HepG2 (cell line): Measurements from ENCODE around the gene DUS3L. TPM values are rescaled to one million over a fixed set of nuclear protein-coding genes. Genes with fewer than 3 reads are reported as not detected.

Source experiments
- CEBPG ChIP-seq: IDR thresholded peaks from 2 replicates; pipeline ENCODE4 v1.6.1; 2016
- FOXA1 ChIP-seq, 2 experiments: fragments of 450-650 bp in 1 of 2; sonication (generic) in 1 of 2; formaldehyde crosslinking in 1 of 2; IDR thresholded peaks; 2 replicates each; pipeline versions ENCODE4 v1.4.0 to v1.6.1; 2016 to 2020; ENCODE audit warnings: missing genetic modification reagents in 1 of 2
- HNRNPK ChIP-seq: fragments of 200-400 bp; formaldehyde crosslinking; IDR thresholded peaks from 2 replicates; pipeline ENCODE4 v1.6.1; 2018; ENCODE audit warnings: low read length, low read depth, moderate library complexity, mild to moderate bottlenecking; ENCODE audit not compliant: poor library complexity, severe bottlenecking
- JUND ChIP-seq: sonication (generic); formaldehyde crosslinking; IDR thresholded peaks from 2 replicates; pipeline ENCODE4 v1.8.0; 2022; ENCODE audit warnings: mild to moderate bottlenecking, missing genetic modification reagents
- KLF9 ChIP-seq: IDR thresholded peaks from 2 replicates; pipeline ENCODE4 v1.6.1; 2016; ENCODE audit warnings: low read depth
- RFX5 ChIP-seq: IDR thresholded peaks from 2 replicates; pipeline ENCODE4 v1.6.1; 2011; ENCODE audit warnings: low read depth, low read length, improper control_type of control experiment
- RXRB ChIP-seq: IDR thresholded peaks from 2 replicates; pipeline ENCODE4 v1.6.1; 2016; ENCODE audit warnings: borderline replicate concordance, missing genetic modification reagents, missing compliant biosample characterization
- SALL2 ChIP-seq: sonication (generic); formaldehyde crosslinking; IDR thresholded peaks from 2 replicates; pipeline ENCODE4 v1.8.1; 2023; ENCODE audit warnings: mild to moderate bottlenecking, missing genetic modification reagents, inconsistent platforms
- THAP11 ChIP-seq: IDR thresholded peaks from 2 replicates; pipeline ENCODE4 v1.6.1; 2016; ENCODE audit warnings: missing biosample characterization, missing genetic modification reagents
- YEATS2 ChIP-seq: sonication (generic); formaldehyde crosslinking; IDR thresholded peaks from 2 replicates; pipeline ENCODE4 v1.4.0; 2020; ENCODE audit warnings: missing genetic modification reagents, borderline replicate concordance
- ZFP90 ChIP-seq: sonication (generic); formaldehyde crosslinking; IDR thresholded peaks from 2 replicates; pipeline ENCODE4 v1.8.0; 2022; ENCODE audit warnings: missing genetic modification reagents, mild to moderate bottlenecking, inconsistent platforms, borderline replicate concordance
- ZMAT3 ChIP-seq: sonication (generic); formaldehyde crosslinking; conservative IDR thresholded peaks from 2 replicates; pipeline ENCODE4 v1.7.0; 2021; ENCODE audit warnings: missing genetic modification reagents
- ZNF17 ChIP-seq: sonication (generic); formaldehyde crosslinking; IDR thresholded peaks from 2 replicates; pipeline ENCODE4 v1.5.0; 2020; ENCODE audit warnings: mild to moderate bottlenecking, missing genetic modification reagents
- ZNF337 ChIP-seq: sonication (generic); formaldehyde crosslinking; IDR thresholded peaks from 2 replicates; pipeline ENCODE4 v1.5.1; 2020; ENCODE audit warnings: missing genetic modification reagents, low read depth, mild to moderate bottlenecking, borderline replicate concordance
- ZNF562 ChIP-seq: sonication (generic); formaldehyde crosslinking; IDR thresholded peaks from 2 replicates; pipeline ENCODE4 v1.8.0; 2022; ENCODE audit warnings: missing genetic modification reagents, borderline replicate concordance
- ZNF616 ChIP-seq: sonication (generic); formaldehyde crosslinking; IDR thresholded peaks from 2 replicates; pipeline ENCODE4 v1.5.0; 2020; ENCODE audit warnings: low read depth, mild to moderate bottlenecking, missing genetic modification reagents
- ZNF781 ChIP-seq: sonication (generic); formaldehyde crosslinking; IDR thresholded peaks from 2 replicates; pipeline ENCODE4 v1.5.1; 2020; ENCODE audit warnings: borderline replicate concordance, mild to moderate bottlenecking, missing genetic modification reagents; ENCODE audit errors: not compliant biosample characterization
- ZNF782 ChIP-seq: sonication (generic); formaldehyde crosslinking; IDR thresholded peaks from 2 replicates; pipeline ENCODE4 v1.4.0; 2020; ENCODE audit warnings: missing genetic modification reagents, mild to moderate bottlenecking, borderline replicate concordance
- polyA plus RNA-seq, 8 experiments: library from polyadenylated mRNA; depleted of rRNA in 3 of 8; stranded (reverse) in 7 of 8; unstranded in 1 of 8; fragments of >200 nt; fragmentation: Illumina TruSeq in 4 of 8; extraction: Trizol in 4 of 8; gene quantifications; 2 replicates each; pipeline versions ENCODE4 v1.2.1 to v1.2.3, GENCODE V29; 2011 to 2016; ENCODE audit warnings: low read depth in 4 of 8, missing spikeins in 1 of 8, mixed read lengths in 1 of 8; ENCODE audit not compliant: insufficient read depth in 1 of 8
- total RNA-seq, 5 experiments: library from RNA; depleted of rRNA; stranded (reverse); fragments of >200 nt; fragmentation: Illumina TruSeq; extraction: Trizol; gene quantifications; 2 replicates each; pipeline ENCODE4 v1.2.3, GENCODE V29; 2016; ENCODE audit warnings: low read depth in 1 of 5
- TF ChIP-seq, protein P1 (sequence below): sonication (generic); formaldehyde crosslinking; IDR thresholded peaks from 2 replicates; pipeline ENCODE4 v1.5.1; 2020; ENCODE audit warnings: missing genetic modification reagents, mild to moderate bottlenecking, borderline replicate concordance
- TF ChIP-seq, protein P2 (sequence below): IDR thresholded peaks from 2 replicates; pipeline ENCODE4 v1.6.1; 2016; ENCODE audit warnings: low read depth, borderline replicate concordance
- TF ChIP-seq, protein P3 (sequence below): sonication (generic); formaldehyde crosslinking; IDR thresholded peaks from 2 replicates; pipeline ENCODE4 v1.4.0; 2020; ENCODE audit warnings: mild to moderate bottlenecking, missing genetic modification reagents
- TF ChIP-seq, protein P4 (sequence below): sonication (generic); formaldehyde crosslinking; IDR thresholded peaks from 2 replicates; pipeline ENCODE4 v1.4.0; 2020; ENCODE audit warnings: low read depth, missing genetic modification reagents

The DUS3L gene
- total and polyA plus RNA-seq, 2 of the 13 experiments (the other 11 are each of a cell fraction or from before 2014, with no cell fraction given), result 13.3 to 25.1 TPM

GRCh38 chr19:5827891-5828660, 37.1 kb upstream of the DUS3L start (continued):
- no peak for TF ChIP-seq ZNF337
- peak; percentile 96 for TF ChIP-seq HNRNPK
- no peak for TF ChIP-seq ZNF782 (CRISPR knock-in tag)
- TF ChIP-seq, protein P1, sequence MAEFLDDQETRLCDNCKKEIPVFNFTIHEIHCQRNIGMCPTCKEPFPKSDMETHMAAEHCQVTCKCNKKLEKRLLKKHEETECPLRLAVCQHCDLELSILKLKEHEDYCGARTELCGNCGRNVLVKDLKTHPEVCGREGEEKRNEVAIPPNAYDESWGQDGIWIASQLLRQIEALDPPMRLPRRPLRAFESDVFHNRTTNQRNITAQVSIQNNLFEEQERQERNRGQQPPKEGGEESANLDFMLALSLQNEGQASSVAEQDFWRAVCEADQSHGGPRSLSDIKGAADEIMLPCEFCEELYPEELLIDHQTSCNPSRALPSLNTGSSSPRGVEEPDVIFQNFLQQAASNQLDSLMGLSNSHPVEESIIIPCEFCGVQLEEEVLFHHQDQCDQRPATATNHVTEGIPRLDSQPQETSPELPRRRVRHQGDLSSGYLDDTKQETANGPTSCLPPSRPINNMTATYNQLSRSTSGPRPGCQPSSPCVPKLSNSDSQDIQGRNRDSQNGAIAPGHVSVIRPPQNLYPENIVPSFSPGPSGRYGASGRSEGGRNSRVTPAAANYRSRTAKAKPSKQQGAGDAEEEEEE, result peak; percentile 82; the same call in 1 of the 2 replicates
- peak; percentile 88 for TF ChIP-seq THAP11 (CRISPR knock-in tag)
- TF ChIP-seq, protein P2, sequence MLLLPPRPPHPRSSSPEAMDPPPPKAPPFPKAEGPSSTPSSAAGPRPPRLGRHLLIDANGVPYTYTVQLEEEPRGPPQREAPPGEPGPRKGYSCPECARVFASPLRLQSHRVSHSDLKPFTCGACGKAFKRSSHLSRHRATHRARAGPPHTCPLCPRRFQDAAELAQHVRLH (CRISPR knock-in tag), result peak; percentile 91
- TF ChIP-seq, protein P3, sequence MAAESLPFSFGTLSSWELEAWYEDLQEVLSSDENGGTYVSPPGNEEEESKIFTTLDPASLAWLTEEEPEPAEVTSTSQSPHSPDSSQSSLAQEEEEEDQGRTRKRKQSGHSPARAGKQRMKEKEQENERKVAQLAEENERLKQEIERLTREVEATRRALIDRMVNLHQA, result no peak
- TF ChIP-seq ZNF616, result peak; percentile 75; the same call in 1 of the 2 replicates
- TF ChIP-seq JUND (CRISPR knock-in tag), result peak; percentile 97
- TF ChIP-seq, protein P4, sequence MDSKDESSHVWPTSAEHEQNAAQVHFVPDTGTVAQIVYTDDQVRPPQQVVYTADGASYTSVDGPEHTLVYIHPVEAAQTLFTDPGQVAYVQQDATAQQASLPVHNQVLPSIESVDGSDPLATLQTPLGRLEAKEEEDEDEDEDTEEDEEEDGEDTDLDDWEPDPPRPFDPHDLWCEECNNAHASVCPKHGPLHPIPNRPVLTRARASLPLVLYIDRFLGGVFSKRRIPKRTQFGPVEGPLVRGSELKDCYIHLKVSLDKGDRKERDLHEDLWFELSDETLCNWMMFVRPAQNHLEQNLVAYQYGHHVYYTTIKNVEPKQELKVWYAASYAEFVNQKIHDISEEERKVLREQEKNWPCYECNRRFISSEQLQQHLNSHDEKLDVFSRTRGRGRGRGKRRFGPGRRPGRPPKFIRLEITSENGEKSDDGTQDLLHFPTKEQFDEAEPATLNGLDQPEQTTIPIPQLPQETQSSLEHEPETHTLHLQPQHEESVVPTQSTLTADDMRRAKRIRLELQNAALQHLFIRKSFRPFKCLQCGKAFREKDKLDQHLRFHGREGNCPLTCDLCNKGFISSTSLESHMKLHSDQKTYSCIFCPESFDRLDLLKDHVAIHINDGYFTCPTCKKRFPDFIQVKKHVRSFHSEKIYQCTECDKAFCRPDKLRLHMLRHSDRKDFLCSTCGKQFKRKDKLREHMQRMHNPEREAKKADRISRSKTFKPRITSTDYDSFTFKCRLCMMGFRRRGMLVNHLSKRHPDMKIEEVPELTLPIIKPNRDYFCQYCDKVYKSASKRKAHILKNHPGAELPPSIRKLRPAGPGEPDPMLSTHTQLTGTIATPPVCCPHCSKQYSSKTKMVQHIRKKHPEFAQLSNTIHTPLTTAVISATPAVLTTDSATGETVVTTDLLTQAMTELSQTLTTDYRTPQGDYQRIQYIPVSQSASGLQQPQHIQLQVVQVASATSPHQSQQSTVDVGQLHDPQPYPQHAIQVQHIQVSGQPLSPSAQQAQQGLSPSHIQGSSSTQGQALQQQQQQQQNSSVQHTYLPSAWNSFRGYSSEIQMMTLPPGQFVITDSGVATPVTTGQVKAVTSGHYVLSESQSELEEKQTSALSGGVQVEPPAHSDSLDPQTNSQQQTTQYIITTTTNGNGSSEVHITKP (CRISPR knock-in tag), result no peak
- TF ChIP-seq RXRB (CRISPR knock-in tag), result peak; percentile 84
- peak; percentile 93 for TF ChIP-seq ZMAT3 (CRISPR knock-in tag)
- no peak for TF ChIP-seq ZNF17 (CRISPR knock-in tag)
- TF ChIP-seq YEATS2 (CRISPR knock-in tag), result peak; percentile 93
- peak; percentile 63; the same call in 1 of the 2 replicates for TF ChIP-seq ZFP90 (CRISPR knock-in tag)
- peak; percentile 92 for TF ChIP-seq ZNF781 (CRISPR knock-in tag)
- peak; percentile 75 for TF ChIP-seq CEBPG (CRISPR knock-in tag)
- TF ChIP-seq ZNF562 (CRISPR knock-in tag), result no peak
- no peak for TF ChIP-seq FOXA1 (IDR thresholded peaks at IDR 0.05)
- peak; percentile 79 for TF ChIP-seq FOXA1 (CRISPR knock-in tag; IDR thresholded peaks at IDR 0.05)
- TF ChIP-seq SALL2 (CRISPR knock-in tag), result peak; percentile 66
- no peak for TF ChIP-seq RFX5
- TF ChIP-seq KLF9, result 0 out of 2 replicates have a peak, but pooled peaks have one; percentile 85
